OCI-LY3 (cell line): ENCODE data around the gene PRM1.

Experiments used
- H2AFZ ChIP-seq: fragments of 200-600, 300-600 bp; shearing (Covaris generic); 2 replicates; pipeline ENCODE4 v1.6.0; 2014; ENCODE audit warnings: antibody characterized with exemption, low read depth, low read length
- H3K27ac ChIP-seq: fragments of 200-600, 300-600 bp; sonication (generic); 2 replicates; pipeline ENCODE4 v1.5.1; 2014; ENCODE audit warnings: mild to moderate bottlenecking, low read length, moderate library complexity, mixed read lengths
- H3K27me3 ChIP-seq: fragments of 200-600, 300-600 bp; sonication (generic); 2 replicates; pipeline ENCODE4 v1.6.1; 2014; ENCODE audit warnings: low read depth, low read length, mixed read lengths
- H3K36me3 ChIP-seq: fragments of 200-600, 300-600 bp; sonication (generic); replicated peaks from 2 replicates; pipeline ENCODE3; 2014; ENCODE audit warnings: low read depth, low read length, mixed read lengths
- H3K4me1 ChIP-seq: fragments of 300-600, 200-600 bp; sonication (generic); 2 replicates; pipeline ENCODE4 v1.6.1; 2014; ENCODE audit warnings: low read length, mixed read lengths
- H3K4me2 ChIP-seq: fragments of 200-600, 300-600 bp; sonication (generic); 2 replicates; pipeline ENCODE4 v1.6.1; 2014; ENCODE audit warnings: low read length, mixed read lengths
- H3K4me3 ChIP-seq: fragments of 300-600, 200-600 bp; sonication (generic); 2 replicates; pipeline ENCODE4 v1.5.1; 2014; ENCODE audit warnings: antibody characterized with exemption, mild to moderate bottlenecking, low read length, moderate library complexity
- H3K79me2 ChIP-seq: fragments of 300-600, 200-600 bp; shearing (Covaris generic); 2 replicates; pipeline ENCODE4 v1.6.1; 2014; ENCODE audit warnings: mild to moderate bottlenecking, low read length, mixed read lengths
- H3K9ac ChIP-seq: fragments of 300-600, 200-600 bp; shearing (Covaris generic); 2 replicates; pipeline ENCODE4 v1.6.0; 2014; ENCODE audit warnings: mild to moderate bottlenecking, low read length, moderate library complexity
- H3K9me3 ChIP-seq: fragments of 200-600, 300-600 bp; shearing (Covaris generic); 2 replicates; pipeline ENCODE4 v1.6.1; 2014; ENCODE audit warnings: low read length, mixed read lengths; ENCODE audit not compliant: insufficient read depth
- H4K20me1 ChIP-seq: fragments of 200-600, 300-600 bp; sonication (generic); 2 replicates; pipeline ENCODE4 v1.6.1; 2016; ENCODE audit warnings: low read length, mixed read lengths; ENCODE audit not compliant: insufficient read depth
- CTCF ChIP-seq: fragments of 200-600, 300-600 bp; sonication (generic); IDR thresholded peaks from 2 replicates; pipeline ENCODE4 v1.5.1; 2014; ENCODE audit warnings: antibody characterized with exemption, low read length, low read depth
- EZH2phosphoT487 ChIP-seq: fragments of 200-600 bp; shearing (Covaris generic); IDR thresholded peaks from 2 replicates; pipeline ENCODE4 v1.6.1; 2018; ENCODE audit warnings: antibody characterized with exemption, mixed run types, low read depth

The PRM1 gene

GRCh38 chr16:11303405-11304138 is 22.4 kb upstream of the PRM1 start:
- no peaks in the 10 kb centered on the region for H3K36me3 ChIP-seq
- H4K20me1 ChIP-seq = no peaks in the 10 kb centered on the region
- H3K4me2 ChIP-seq = no peak overlapping the region
- H3K27me3 ChIP-seq = no peaks in the 10 kb centered on the region
- no peak overlapping the region for H3K4me3 ChIP-seq
- no peak overlapping the region for H2AFZ ChIP-seq
- no peaks in the 10 kb centered on the region for H3K79me2 ChIP-seq
- TF ChIP-seq CTCF (no peak), EZH2phosphoT487 (no peak)
- H3K9me3 ChIP-seq = no peaks in the 10 kb centered on the region
- no peak overlapping the region for H3K27ac ChIP-seq
- no peak overlapping the region for H3K9ac ChIP-seq
- peaks cover 18% of the 10 kb centered on the region for H3K4me1 ChIP-seq

- TF ChIP-seq EZH2phosphoT487 (no peak), CTCF (no peak)
- H3K36me3 ChIP-seq = no peaks in the 10 kb centered on the region
- no peak overlapping the region for H2AFZ ChIP-seq
- no peak overlapping the region for H3K9ac ChIP-seq
- H3K9me3 ChIP-seq = no peaks in the 10 kb centered on the region
- no peak overlapping the region for H3K4me2 ChIP-seq
- H3K4me1 ChIP-seq = peaks cover 20% of the 10 kb centered on the region
- no peaks in the 10 kb centered on the region for H4K20me1 ChIP-seq
- no peak overlapping the region for H3K4me3 ChIP-seq
- H3K27ac ChIP-seq = no peak overlapping the region
- H3K27me3 ChIP-seq = no peaks in the 10 kb centered on the region
- H3K79me2 ChIP-seq = no peaks in the 10 kb centered on the region
Measured at GRCh38 chr16:11302977-11303376, 21.8 kb upstream of the PRM1 start.

- Histone ChIP-seq H3K36me3 (no peaks in the 10 kb centered on the region), H2AFZ (no peak overlapping the region), H4K20me1 (no peaks in the 10 kb centered on the region), H3K9ac (no peak overlapping the region), H3K27me3 (no peaks in the 10 kb centered on the region), H3K27ac (no peak overlapping the region), H3K4me2 (no peak overlapping the region), H3K9me3 (no peaks in the 10 kb centered on the region), H3K79me2 (no peaks in the 10 kb centered on the region), H3K4me3 (no peak overlapping the region), H3K4me1 (peaks cover 30% of the 10 kb centered on the region)
- TF ChIP-seq EZH2phosphoT487 (no peak), CTCF (no peak)
Measured at GRCh38 chr16:11301645-11302501, 20.7 kb upstream of the PRM1 start.

DNA sequence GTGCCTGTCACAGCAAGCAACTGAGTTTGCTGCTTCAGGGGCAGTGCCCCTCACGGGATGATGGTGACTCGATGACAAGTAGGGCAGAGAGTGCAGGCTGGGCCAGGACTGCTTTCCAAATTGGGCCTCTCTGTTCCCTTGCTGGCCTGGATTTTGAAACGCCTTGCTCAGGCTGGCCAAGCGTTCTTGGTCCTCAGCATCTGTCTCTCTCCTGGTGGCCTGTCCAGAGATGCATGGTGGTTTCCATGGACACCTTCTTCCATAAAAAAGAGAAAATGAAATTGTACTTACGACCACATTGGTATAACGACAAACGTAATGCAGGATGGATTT is 19.4 kb upstream of the PRM1 start:
- H2AFZ ChIP-seq = no peak overlapping the region
- TF ChIP-seq CTCF (no peak), EZH2phosphoT487 (no peak)
- no peak overlapping the region for H3K4me2 ChIP-seq
- H3K79me2 ChIP-seq = no peaks in the 10 kb centered on the region
- no peaks in the 10 kb centered on the region for H3K27me3 ChIP-seq
- no peak overlapping the region for H3K9ac ChIP-seq
- H3K27ac ChIP-seq = no peak overlapping the region
- H3K9me3 ChIP-seq = no peaks in the 10 kb centered on the region
- no peaks in the 10 kb centered on the region for H3K36me3 ChIP-seq
- H3K4me1 ChIP-seq = peaks cover 40% of the 10 kb centered on the region
- no peaks in the 10 kb centered on the region for H4K20me1 ChIP-seq
- no peak overlapping the region for H3K4me3 ChIP-seq
